Stimulated activated CD4-positive, alpha-beta T cell treated with anti-CD3 and anti-CD28 coated beads, TNF-alpha, amount 100 ng/mL, for 4 hours (primary cell): ENCODE data around the gene GRIP2.

Source experiments
- DNase-seq, 3 experiments: peaks; one replicate each; pipeline ENCODE4 v3.0.0-alpha.2; 2020; ENCODE audit warnings: low read depth in 3 of 3

The GRIP2 gene

DNA sequence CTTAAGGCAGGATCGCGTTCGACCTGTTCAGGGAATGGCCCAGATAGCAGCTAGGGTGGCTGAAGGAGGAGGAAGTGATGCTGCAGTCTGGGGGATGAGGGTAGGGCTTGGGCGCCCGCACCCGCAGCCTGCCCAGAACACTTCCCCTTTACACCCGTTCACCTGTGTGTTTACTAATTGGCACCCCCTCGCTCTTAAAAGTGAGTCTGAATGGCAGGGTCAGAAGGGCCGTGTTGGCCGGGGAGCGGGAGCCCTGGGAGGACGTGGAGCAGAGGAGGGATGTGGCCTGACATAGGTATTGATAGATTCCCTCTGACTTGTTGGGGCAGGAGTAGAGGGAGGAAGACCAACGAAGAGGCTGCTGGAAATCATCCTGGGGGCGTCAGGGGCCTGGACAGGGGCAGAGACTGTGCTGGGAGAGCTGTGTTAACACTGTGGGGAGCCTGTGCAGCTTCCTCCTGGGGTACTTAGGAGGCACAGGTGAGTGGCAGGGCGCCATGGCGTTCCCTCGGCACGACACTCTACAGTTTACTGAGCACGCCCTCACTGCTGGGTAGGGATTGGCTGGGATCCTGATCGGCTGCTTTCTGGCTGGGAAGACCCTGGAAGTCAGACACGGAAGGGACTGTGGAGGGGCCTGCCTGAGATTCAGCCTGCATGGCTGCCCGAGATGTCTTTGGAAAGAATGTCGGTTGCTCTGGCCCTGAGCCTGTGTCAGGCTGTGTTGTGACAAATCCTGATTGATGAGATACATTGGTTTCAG, 86.1 kb downstream of the GRIP2 start:
- no peak for DNase-seq

DNA sequence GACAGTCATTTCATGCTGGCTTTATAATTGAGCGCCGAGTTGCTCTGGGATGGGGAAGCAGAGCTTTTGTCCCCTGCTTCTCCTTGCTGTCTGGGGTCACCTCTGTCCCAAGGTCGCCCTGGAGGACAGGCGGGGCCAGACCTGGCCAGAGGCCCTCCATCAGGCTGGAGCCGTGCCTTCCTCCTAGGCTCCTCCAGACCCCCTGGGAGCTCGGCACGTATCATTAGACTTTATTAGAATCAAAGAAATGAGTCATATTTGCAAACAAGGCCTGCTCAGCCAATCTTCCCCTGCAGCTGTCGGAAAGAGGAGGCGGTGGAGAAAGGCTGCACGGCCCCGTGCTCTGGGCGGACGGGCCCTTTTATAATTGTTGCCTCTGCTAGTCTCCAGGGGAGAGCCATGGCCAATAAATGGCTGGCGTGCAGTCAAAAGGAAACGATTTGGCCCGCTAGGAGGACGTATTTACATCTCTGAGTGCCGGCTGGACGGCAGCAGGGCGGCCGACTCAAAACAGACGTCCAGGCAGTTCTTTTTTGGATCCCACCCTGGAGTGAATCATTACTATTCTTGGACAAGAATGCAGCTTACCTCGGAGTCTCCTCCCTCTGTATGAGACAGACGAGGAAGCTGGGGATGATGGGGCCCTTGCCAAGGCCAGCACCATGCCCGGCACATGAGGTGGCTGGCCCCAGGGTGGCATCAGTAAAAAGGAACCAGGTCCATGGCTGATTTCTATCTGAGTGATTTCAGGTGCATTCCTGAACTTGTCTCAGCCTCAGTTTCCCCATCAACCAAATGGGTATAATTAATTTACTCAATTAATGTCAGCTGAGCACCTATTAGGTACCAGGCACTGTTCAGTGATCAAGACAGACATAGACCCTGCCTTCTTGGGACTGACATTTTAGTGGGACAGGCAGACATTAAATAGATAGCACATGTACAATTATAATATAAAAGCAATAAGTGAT, 87.1 kb downstream of the GRIP2 start:
- DNase-seq, result no peak

DNA sequence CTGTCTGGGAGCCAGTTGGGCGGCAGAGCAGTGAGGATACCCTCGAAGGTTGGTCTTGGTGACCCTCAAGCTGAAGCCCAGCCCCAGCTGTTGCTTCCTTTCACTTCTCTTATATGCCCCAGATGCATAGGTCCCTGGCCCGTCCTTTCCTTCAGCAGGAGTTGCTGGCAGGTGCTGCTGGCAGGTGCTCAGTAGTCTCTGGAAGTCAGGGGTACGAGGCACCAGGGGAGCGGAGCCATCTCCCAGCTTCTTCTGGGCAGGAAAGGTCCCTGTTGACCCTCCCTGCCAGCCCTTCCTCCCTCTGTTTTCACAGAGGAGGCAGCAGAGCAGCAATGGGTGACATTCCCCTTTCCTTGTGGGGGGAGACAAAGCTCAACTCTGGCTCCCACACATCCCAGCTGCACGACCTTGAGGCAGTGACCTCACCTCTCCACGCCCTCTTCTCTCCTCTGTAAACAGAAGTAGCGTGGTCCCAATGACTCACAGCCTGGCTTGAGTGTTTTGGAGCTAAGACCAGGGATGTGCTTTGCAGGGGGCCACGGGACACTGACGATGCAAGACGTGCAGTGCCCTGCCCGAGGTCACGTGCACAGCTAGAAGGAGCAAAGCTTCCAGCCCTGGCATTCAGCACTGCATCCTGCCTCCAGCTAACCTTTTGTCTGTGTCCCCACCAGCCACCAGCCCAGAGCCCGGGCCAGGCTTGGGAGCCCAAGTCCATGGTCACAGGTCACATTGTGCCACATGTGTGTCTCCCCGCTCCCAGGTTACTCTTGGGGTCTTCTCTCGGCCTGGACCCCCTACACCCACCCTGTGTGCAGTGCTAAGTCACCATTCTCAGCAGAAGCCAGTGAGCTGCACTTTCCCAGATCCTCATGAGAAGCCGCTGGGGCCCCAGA, 88.0 kb downstream of the GRIP2 start:
- no peak for DNase-seq

DNA sequence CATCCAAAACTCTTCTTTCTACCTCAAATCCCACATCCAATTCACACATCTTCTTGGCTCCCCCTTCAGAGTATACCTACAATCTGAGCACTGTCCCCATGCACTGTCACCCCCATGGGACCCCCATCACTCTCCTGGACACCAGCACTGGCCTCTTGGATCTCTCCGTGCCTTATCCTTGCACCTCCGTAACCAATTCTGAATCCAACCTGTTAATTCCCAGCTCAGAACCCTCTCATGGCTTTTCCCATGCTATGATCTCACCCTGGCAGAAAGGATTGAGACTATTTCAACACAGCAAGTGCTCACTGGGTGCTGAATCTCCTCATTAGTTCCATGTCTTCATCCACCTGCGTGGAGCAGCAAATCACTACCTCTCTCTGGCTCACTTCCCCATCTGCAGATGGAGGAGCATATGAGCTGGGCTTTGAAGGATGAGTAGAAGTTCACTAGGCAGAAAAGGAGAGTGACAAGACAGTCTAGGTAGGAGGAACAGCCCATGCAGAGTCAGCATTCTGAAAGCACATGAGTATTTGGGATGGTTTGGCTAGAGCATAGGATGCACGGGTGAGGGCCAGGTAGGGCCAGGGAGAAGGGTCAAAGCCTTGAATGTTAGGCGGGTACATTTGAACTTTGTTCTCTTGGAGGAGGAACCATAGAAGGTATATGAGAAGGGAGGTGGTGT, 89.1 kb downstream of the GRIP2 start:
- DNase-seq, result no peak

DNA sequence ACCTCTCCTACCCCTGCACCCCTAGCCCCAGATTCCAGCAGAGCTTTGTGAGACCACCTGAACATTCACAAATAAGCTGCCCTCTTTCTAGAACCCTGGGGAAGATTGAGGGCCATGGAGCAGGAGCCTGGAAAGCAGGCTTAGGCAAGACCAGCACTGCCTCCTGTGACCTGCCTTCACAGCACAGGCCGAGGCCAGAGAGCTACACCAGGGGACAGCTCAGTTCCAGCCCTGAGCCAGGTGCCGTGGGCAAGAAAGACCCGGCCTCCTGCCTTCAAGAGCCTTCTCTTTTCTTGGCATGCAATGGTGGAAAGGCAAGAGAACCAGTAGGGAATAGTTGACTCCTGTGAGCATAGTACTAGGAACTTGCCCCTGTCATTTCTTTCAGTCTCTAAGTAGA, 89.6 kb downstream of the GRIP2 start:
- DNase-seq, result no peak

DNA sequence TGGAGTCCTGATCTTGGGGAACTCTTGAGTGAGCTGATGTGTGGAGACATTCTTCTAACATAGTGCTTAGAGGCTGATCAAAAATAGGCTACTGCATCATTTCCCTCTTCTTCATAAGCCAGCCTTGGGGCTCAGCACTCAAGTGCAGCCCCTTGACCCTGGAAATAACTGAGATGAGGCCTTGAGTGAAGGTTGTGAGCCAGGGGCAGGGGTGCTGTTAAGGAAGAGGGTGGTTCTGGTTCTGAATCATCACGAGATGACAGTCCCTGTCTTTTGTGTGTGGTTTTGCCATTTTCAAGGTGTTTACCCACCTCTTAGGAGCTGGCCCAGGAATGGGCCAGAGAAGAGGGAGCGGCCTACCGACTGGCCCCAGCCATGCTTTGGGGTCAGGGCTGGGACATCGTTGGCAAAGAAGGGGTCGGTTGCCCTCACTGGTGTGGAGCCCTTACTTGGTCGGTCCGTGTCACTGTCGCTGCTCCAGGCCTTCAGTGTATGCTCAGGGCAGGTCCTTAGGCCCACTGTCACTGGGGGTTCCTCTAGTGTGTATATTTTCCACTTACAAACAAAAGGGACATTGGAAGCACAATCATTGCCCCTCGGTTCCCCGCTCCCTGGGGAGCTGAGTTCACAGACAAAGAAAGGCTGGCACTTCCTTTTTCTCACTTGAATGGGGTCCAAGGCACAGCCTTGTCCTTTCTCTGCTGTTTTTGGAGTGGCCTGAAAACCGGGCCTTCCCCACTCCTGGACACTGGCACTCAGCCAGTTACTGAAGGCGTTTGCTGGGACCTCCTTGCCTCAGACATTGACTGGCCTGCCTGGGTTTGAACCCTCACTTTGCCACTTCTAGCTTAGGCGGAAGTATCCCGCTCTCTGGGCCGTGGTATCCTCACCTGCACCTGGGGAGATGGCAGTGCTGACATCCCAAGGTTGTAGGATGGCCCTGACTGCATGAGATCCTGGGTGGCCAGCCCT, 91.1 kb downstream of the GRIP2 start:
- no peak for DNase-seq

DNA sequence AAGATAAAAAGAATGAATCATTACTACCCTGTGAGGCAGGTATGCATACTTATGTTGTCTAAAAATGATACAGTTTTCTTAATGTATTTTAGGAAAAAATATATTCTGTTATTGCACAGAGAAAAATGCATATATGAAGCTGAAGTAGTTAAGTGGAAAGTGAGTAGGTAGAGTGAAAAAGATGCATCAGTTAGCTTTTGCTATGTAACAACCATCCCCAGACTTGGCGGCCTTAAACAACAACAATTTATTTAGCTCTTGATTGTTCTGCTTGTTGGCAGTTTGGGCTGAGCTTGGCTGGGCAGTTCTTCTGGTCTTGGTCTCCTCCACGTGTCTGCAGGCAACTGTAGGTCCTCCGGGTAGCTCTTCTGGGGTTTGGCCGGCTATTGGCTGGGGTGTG, 92.1 kb downstream of the GRIP2 start:
- no peak for DNase-seq

DNA sequence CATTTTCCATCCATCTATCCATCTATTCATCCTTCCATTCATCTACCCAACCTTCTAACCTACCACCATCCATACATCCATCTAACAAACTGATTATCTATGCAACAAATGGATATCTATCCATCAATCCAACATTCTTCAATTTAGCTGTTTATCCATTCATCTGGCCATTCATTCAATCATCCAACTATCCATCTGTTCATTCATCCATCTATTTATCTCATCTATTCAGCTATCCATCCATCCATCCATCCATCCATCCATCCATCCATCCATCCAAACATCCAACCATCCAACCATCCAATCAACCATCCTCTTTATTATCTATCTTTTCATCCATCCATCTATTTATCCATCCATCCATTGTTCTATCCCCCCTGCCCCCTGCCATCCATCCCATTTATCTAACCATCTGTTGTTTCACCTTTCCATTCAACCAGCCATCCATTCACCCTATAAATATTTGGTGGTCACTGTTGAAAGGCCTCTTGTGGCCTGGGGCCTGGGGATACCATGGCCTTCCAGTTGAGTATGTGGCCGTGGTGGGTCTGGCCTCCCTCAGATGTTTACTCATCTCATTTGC, 93.1 kb downstream of the GRIP2 start:
- no peak for DNase-seq

DNA sequence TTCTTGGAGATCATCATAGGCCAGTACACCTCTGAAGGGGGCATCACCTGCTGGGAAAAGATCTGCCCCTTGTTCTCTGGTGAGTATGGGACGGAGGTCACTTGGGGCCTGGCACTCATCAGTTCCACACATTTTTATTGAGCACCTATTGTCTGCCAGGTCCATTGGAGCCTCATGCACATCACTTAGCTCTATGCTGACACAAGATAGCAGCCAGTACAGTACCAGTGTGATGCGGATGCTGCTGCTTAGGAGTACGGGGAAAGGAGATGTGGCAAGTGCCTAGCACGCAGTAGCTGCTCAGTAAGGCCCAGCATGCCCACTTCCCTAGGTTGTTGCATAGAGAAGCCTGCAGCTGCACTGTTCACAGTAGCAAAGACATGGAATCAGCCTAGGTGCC, 94.4 kb downstream of the GRIP2 start:
- DNase-seq, result no peak

DNA sequence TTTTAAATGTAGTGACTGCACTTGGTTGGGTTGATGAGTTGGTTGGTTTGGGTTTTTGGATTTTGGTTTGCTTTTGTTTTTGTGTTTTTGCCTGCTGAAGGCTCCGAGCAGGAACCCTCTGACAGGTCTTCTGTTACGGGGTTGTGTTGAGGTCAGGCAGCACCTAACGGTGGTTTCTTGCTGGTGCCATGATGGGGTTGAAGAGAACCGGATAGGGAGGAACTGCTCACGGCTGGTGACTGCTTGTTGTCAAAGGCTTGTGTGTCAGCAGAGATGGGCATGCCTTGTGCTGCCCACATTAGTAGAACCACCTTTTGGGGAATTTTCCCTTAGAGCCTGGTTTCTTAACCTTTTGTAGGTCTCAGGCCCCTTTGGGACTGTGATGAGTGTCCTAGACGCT, 95.8 kb downstream of the GRIP2 start:
- DNase-seq, result no peak

DNA sequence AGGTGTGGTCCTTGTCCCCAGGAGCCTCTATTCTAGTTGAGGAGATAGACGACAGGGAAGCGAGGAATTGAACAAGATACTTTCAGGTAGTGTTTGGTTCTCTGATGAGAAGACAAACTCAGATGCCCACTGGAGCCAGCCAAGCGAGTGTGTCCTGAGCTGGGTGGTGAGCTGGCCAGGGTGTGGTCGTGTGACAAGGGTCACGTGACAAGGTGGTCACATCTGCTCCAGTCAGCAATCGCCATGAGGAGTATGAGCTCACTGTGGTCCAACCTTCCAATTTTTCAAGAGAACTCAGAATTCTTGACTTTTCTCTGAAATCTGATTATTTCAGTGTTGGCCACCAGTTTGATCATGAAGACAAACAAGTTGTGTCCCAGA, 98.2 kb downstream of the GRIP2 start:
- DNase-seq, result no peak

DNA sequence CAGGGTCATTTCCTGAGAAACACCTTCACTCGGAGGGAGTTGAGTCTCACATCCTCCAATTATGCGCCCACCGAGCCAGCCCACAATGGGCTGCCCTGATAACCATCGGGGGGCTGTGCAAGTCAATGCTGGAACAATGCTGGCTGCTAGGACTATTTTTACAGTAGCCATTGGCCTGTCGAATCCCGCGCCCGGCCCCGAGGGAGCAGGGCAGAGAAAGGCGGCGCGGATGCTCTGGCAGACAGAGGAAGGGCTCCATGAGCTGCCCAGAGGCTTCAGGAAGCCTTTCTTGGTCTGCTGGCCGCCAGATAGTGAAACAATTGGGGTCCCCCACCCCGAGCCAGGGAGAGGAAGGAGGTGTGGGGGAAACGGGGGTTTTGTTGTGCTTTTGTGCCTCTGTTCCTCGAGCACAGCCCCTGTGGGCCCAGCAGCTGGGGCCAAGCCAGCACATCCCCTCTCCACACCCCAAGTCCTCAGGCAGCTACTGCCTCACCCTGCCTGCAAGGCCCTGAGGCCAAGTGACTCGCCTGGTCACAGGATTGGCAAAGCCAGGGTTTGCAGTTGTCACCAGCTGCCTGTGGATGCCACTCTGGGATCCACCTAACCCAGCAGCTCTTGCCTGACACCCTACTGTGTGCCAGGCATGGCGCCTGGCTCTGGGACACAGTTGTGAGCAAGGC, 98.8 kb downstream of the GRIP2 start:
- no peak for DNase-seq

DNA sequence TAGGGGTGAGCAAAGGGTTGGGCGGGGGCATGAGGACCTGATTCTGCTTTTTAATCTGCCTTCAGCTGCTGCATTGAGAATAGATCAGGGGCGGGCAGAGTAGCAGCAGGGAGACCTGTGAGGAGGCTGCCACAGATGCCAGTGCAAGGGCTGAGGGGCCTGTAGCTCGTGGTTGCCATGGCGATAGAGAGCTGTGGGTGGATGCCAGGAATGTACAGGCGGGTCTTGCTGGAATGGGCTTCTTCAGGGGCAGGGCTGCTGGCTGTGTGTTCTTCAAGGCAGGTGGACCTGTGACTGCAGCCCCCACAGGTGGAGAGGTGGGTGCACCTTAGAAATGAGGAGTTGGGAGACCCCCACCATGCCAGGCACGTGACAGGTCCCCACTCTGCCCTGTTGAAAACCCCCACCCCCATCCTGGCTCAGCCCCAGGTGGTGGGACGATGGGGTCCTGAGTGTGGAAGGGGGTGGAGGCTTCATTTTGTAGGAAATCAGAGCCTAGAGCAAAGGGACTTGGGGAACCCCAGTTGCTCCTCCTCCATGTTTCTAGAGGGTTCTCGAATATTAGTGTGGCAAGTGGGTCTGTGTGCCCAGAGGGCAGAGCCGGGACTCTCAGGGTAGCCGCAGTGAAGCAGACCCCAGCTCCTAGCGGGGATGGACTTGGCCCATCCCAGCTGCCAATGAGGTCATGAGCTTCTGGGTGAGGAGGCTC, 99.5 kb downstream of the GRIP2 start:
- no peak for DNase-seq

DNA sequence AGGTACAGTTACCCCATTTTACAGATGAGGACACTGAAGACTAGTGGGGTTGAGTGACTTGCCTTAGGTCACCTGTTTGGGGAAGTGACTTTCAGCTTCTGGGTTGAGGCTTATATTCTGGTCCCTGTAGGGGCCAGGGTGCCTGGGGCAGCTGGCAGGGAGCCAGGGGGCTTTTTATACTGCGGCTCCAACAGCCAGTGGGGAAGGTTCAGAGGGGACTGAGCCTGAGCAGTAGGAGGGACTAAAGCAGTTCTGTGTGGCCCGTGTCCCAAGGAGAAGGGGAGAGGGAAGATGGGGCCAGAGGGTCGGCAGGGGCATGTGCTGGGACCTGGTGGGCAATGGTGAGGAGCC, 100.0 kb downstream of the GRIP2 start:
- no peak for DNase-seq

DNA sequence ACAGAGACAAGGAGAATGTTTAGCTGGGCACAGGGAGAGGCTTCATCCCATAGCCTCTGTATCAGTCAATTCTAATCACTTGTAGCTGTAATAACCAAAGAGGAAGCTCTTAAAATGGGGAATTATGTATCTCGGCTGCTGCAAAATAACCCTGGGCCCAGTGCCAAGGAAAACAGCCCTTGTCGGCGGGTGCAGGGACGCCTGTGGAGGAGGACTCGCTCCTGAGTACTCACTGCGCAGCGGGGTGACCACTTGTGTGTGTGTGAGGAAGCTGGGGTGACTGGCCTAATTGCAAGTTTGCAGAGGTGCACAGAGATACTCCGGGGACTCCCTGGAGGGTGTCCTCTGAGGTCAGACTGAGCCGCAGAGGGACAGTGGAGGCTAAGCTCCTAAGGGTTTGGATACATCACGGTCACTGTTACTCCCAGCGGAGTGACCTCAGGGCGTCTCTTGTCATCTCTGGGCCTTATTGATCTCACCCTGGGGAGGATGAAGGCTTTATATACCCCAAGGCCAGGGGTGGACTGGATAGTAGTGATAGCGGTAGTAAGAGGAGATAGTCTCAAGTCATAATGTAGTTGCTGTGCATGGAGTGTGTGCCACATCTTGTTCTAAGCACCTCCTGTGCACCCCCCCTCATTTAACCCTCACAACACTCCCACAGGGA, 100.5 kb downstream of the GRIP2 start:
- DNase-seq, result no peak
